Esophagus muscularis mucosa (tissue), 4 donors: ENCODE measurements around the gene LCN2. TPM values are rescaled to one million over a fixed set of nuclear protein-coding genes. Genes with fewer than 3 reads are reported as not detected.

Experiments
- DNase-seq: peaks from one replicate; pipeline ENCODE4 v3.0.0-alpha.2; 2017; ENCODE audit errors: extremely low spot score
- H3K27ac ChIP-seq, 4 donors: fragments of 200-600 bp; sonication (generic); replicated peaks in 1 of 4; 1 replicate in 3 of 4; 2 replicates in 1 of 4; pipeline ENCODE4 v1.5.1; 2016 to 2019; ENCODE audit warnings: mild to moderate bottlenecking in 1 of 4
- H3K27me3 ChIP-seq, 4 donors: fragments of 200-600 bp; sonication (generic); one replicate each; pipeline versions ENCODE4 v1.5.1 to v1.6.0; 2016 to 2019
- H3K36me3 ChIP-seq, 4 donors: fragments of 200-600 bp; sonication (generic); one replicate each; pipeline ENCODE4 v1.5.1; 2016 to 2019
- H3K4me1 ChIP-seq, 4 donors: fragments of 200-600 bp; sonication (generic); one replicate each; pipeline ENCODE4 v1.5.1; 2016 to 2019
- H3K4me3 ChIP-seq, 4 donors: fragments of 200-600 bp; sonication (generic); 1 replicate in 2 of 4; 2 replicates in 2 of 4; pipeline ENCODE4 v1.5.1; 2016 to 2019; ENCODE audit warnings: mild to moderate bottlenecking in 4 of 4, moderate library complexity in 1 of 4
- H3K9me3 ChIP-seq, 4 donors: fragments of 200-600 bp; sonication (generic); 1 replicate in 3 of 4; 2 replicates in 1 of 4; pipeline ENCODE4 v1.5.1; 2016 to 2019
- EP300 ChIP-seq: sonication (generic); formaldehyde crosslinking; IDR thresholded peaks from one replicate; pipeline ENCODE4 v1.6.1; 2017; ENCODE audit warnings: antibody characterized with exemption
- POLR2A ChIP-seq: fragments of 450-650 bp; IDR thresholded peaks from one replicate; pipeline ENCODE4 v1.6.1; 2017; ENCODE audit warnings: antibody characterized with exemption, moderate library complexity, mild to moderate bottlenecking, low read depth
- POLR2AphosphoS5 ChIP-seq, 2 donors: sonication (generic); formaldehyde crosslinking; IDR thresholded peaks; one replicate each; pipeline ENCODE4 v1.6.1; 2017; ENCODE audit warnings: antibody characterized with exemption in 2 of 2
- WGBS: methylation state at CpG from one replicate; pipeline ENCODE4 v1.1.5; 2018; 5-methylcytosine and 5-hydroxymethylcytosine counted together
- intact Hi-C: fragments of 100-400 bp; cut with DNase I; formaldehyde crosslinking; loops from one replicate; pipeline ENCODE4 v1.15.1; 2023
- total RNA-seq, 4 donors: library from RNA; depleted of rRNA; stranded (reverse); fragments of >200 nt; gene quantifications; one replicate each; pipeline versions ENCODE4 v1.1.0 to v1.2.1, GENCODE V29; 2016
- TF ChIP-seq, protein P1 (sequence below), 3 experiments: fragments of 200-600 bp in 2 of 3; fragments of 450-650 bp in 1 of 3; sonication (generic) in 2 of 3; IDR thresholded peaks; one replicate each; pipeline ENCODE4 v1.5.1; 2017 to 2019; ENCODE audit warnings: antibody characterized with exemption in 3 of 3, mild to moderate bottlenecking in 2 of 3, moderate library complexity in 1 of 3

The LCN2 gene
- total RNA-seq, 4 donors from 2014 or later, result 0.83 to 6.2 TPM; not detected in 2

GRCh38 chr9:128101690-128102089 lies 47.6 kb upstream of the LCN2 start:
- Histone ChIP-seq H3K36me3 (peaks cover 47 to 61% (median 54%) of the 10 kb centered on the region in 4 donors), H3K4me1 (peaks cover 50 to 74% (median 66%) of the 10 kb centered on the region in 4 donors), H3K27ac (peak overlapping the region in 3 of 4 donors; percentile 93 to 97 (median 96)), H3K27me3 (no peaks in the 10 kb centered on the region), H3K9me3 (no peaks in the 10 kb centered on the region), H3K4me3 (peak overlapping the region in 1 of 4 donors; percentile 3)
- WGBS, result 84% methylated on average over 16 of the region's 20 CpGs
- intact Hi-C loops, result no loop called here
- no peak for DNase-seq
- TF ChIP-seq POLR2AphosphoS5 (IDR thresholded peaks at IDR 0.05) (peak in 1 of 2 donors; percentile 4), POLR2A (no peak)

DNA sequence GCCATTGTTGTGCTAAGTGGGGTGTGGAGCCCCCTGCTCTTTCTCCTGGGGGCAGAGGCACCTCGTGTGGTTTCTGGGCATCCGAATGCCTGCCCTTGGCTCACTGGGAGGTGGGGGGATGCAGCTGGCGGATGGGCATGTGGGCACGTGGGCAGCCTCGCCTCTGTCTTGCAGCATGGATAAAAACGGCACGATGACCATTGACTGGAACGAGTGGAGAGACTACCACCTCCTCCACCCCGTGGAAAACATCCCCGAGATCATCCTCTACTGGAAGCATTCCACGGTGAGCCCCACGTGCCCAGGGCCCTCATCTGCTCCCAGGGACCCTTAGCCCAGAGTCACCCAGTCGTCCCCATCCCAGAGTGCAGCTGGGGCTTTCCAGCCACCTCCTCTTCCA lies 47.1 kb upstream of the LCN2 start:
- Histone ChIP-seq H3K4me1 (peaks cover 49 to 72% (median 62%) of the 10 kb centered on the region in 4 donors), H3K9me3 (no peaks in the 10 kb centered on the region), H3K27ac (peak overlapping the region in 3 of 4 donors; percentile 3 to 97 (median 93)), H3K36me3 (peaks cover 52 to 66% (median 60%) of the 10 kb centered on the region in 4 donors), H3K27me3 (no peaks in the 10 kb centered on the region), H3K4me3 (no peak overlapping the region)
- TF ChIP-seq, protein P1, sequence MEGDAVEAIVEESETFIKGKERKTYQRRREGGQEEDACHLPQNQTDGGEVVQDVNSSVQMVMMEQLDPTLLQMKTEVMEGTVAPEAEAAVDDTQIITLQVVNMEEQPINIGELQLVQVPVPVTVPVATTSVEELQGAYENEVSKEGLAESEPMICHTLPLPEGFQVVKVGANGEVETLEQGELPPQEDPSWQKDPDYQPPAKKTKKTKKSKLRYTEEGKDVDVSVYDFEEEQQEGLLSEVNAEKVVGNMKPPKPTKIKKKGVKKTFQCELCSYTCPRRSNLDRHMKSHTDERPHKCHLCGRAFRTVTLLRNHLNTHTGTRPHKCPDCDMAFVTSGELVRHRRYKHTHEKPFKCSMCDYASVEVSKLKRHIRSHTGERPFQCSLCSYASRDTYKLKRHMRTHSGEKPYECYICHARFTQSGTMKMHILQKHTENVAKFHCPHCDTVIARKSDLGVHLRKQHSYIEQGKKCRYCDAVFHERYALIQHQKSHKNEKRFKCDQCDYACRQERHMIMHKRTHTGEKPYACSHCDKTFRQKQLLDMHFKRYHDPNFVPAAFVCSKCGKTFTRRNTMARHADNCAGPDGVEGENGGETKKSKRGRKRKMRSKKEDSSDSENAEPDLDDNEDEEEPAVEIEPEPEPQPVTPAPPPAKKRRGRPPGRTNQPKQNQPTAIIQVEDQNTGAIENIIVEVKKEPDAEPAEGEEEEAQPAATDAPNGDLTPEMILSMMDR (IDR thresholded peaks at IDR 0.05), result no peak
- TF ChIP-seq POLR2A (no peak), EP300 (no peak), POLR2AphosphoS5 (IDR thresholded peaks at IDR 0.05) (no peak)
- intact Hi-C loops, result no loop called here
- DNase-seq, result no peak
- WGBS, result 78% methylated on average over 6 of the region's 13 CpGs

- DNase-seq, result no peak
- Histone ChIP-seq H3K36me3 (peaks cover 61 to 74% (median 68%) of the 10 kb centered on the region in 4 donors), H3K4me1 (peaks cover 42 to 64% (median 57%) of the 10 kb centered on the region in 4 donors), H3K27ac (peak overlapping the region in 2 of 4 donors; percentile 3 to 10), H3K4me3 (no peak overlapping the region), H3K9me3 (no peaks in the 10 kb centered on the region), H3K27me3 (no peaks in the 10 kb centered on the region)
- TF ChIP-seq POLR2A (no peak), POLR2AphosphoS5 (IDR thresholded peaks at IDR 0.05) (no peak), EP300 (no peak)
- TF ChIP-seq, protein P1 (IDR thresholded peaks at IDR 0.05), result no peak
- intact Hi-C loops, result no loop called here
- WGBS, result 100% methylated on average over 6 of the region's 23 CpGs
These were observed 46.2 kb upstream of the LCN2 start for GRCh38 chr9:128102861-128103588.

GRCh38 chr9:128103589-128103962 lies 45.7 kb upstream of the LCN2 start:
- Histone ChIP-seq H3K4me1 (peaks cover 43 to 59% (median 58%) of the 10 kb centered on the region in 4 donors), H3K27me3 (no peaks in the 10 kb centered on the region), H3K9me3 (no peaks in the 10 kb centered on the region), H3K36me3 (peaks cover 65 to 79% (median 73%) of the 10 kb centered on the region in 4 donors), H3K27ac (peak overlapping the region in 1 of 4 donors; percentile 10), H3K4me3 (no peak overlapping the region)
- TF ChIP-seq, protein P1 (IDR thresholded peaks at IDR 0.05), result peak in 1 of 3 experiments; percentile 6
- TF ChIP-seq POLR2A (no peak), POLR2AphosphoS5 (IDR thresholded peaks at IDR 0.05) (no peak), EP300 (no peak)
- intact Hi-C loops, result no loop called here
- DNase-seq, result no peak
- 47% methylated on average over 5 of the region's 8 CpGs for WGBS

DNA sequence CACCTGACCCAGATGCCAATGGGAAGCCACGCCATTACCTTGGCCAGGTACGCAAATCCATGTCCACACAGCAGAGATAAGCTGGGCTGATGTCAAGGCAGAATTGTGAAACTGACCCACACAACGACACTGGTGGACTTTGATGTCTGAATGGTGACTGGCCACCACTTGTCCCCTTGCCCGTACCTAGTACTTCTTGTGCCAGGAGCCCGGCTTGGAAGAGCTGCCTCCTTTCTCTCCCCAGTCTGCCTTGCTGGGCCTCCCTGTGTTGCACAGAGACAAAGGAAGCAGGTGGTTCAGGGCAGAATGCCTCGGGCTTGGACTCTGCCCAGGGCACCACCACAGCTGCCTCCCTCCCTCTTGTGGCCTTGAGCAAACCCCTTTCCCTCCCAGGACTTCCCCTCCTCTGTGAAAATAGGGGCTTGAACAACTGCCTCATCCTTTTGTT lies 45.1 kb upstream of the LCN2 start:
- Histone ChIP-seq H3K4me1 (peaks cover 46 to 61% (median 59%) of the 10 kb centered on the region in 4 donors), H3K27ac (no peak overlapping the region), H3K36me3 (peaks cover 65 to 86% (median 79%) of the 10 kb centered on the region in 4 donors), H3K4me3 (no peak overlapping the region), H3K27me3 (no peaks in the 10 kb centered on the region), H3K9me3 (no peaks in the 10 kb centered on the region)
- TF ChIP-seq EP300, result no peak
- TF ChIP-seq POLR2A, result peak; percentile 10
- DNase-seq, result no peak
- intact Hi-C loops, result no loop called here
- 50% methylated on average over 5 of the region's 6 CpGs for WGBS
